Progenitor cell of endocrine pancreas (in vitro differentiated cells): Measurements from ENCODE around the gene MAP3K20. TPM values are rescaled to one million over a fixed set of nuclear protein-coding genes. Genes with fewer than 3 reads are reported as not detected.

Source experiments
- DNase-seq: peaks from one replicate; pipeline ENCODE4 v3.0.0; 2021; ENCODE audit warnings: low spot score; ENCODE audit not compliant: unreplicated experiment
- H3K27ac Mint-ChIP-seq: 2 replicates; pipeline ENCODE4 v1.8.0; 2021; ENCODE audit warnings: mild to moderate bottlenecking, moderate library complexity, mixed read lengths
- H3K27me3 Mint-ChIP-seq: 2 replicates; pipeline ENCODE4 v1.8.0; 2021; ENCODE audit warnings: mixed read lengths
- H3K36me3 Mint-ChIP-seq: 2 replicates; pipeline ENCODE4 v1.8.0; 2022; ENCODE audit warnings: mixed read lengths; ENCODE audit not compliant: insufficient read depth
- H3K4me1 Mint-ChIP-seq: 2 replicates; pipeline ENCODE4 v1.8.0; 2021; ENCODE audit warnings: low read depth, mixed read lengths
- H3K4me3 Mint-ChIP-seq: 2 replicates; pipeline ENCODE4 v1.8.0; 2021; ENCODE audit warnings: low read depth, mild to moderate bottlenecking, moderate library complexity, mixed read lengths
- H3K9me3 Mint-ChIP-seq: 2 replicates; pipeline ENCODE4 v1.8.0; 2021; ENCODE audit warnings: low read depth, mixed read lengths
- total RNA-seq: library from RNA; stranded (reverse); gene quantifications from 2 replicates; pipeline ENCODE4 v1.2.1, GENCODE V29; 2021
- TF ChIP-seq, protein P1 (sequence below): fragments of 200-600 bp; sonication (generic); IDR thresholded peaks from one replicate; pipeline ENCODE4 v1.5.0; 2021; ENCODE audit warnings: antibody characterized with exemption, mild to moderate bottlenecking; ENCODE audit not compliant: unreplicated experiment

Gene MAP3K20
- total RNA-seq, 1 donor from 2014 or later = 19.0 TPM

DNA sequence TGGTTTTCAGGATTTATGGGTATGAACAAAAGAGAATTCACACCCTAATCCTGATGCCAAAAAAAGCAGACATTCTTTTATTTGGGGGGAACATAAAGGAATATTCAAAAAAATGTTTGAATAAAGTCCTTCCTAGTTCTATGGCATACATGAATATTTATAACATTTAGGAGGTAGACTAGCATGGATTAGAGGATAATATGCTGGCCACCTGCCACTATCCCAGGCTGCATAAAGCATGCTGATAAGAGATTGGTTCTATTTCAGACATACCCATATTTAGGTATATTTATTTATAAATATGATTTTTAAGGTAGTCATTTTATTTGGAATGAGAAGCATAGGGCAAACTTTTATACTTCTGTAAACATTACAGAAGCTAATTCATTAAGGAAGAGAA lies 34.9 kb upstream of the MAP3K20 start:
- DNase-seq = no peak
- Mint-ChIP-seq H3K4me1 (peaks cover 15% of the 10 kb centered on the region), H3K4me3 (no peak overlapping the region), H3K27me3 (peaks cover 3% of the 10 kb centered on the region), H3K27ac (no peak overlapping the region), H3K9me3 (no peaks in the 10 kb centered on the region), H3K36me3 (peaks cover 3% of the 10 kb centered on the region)
- TF ChIP-seq, protein P1, sequence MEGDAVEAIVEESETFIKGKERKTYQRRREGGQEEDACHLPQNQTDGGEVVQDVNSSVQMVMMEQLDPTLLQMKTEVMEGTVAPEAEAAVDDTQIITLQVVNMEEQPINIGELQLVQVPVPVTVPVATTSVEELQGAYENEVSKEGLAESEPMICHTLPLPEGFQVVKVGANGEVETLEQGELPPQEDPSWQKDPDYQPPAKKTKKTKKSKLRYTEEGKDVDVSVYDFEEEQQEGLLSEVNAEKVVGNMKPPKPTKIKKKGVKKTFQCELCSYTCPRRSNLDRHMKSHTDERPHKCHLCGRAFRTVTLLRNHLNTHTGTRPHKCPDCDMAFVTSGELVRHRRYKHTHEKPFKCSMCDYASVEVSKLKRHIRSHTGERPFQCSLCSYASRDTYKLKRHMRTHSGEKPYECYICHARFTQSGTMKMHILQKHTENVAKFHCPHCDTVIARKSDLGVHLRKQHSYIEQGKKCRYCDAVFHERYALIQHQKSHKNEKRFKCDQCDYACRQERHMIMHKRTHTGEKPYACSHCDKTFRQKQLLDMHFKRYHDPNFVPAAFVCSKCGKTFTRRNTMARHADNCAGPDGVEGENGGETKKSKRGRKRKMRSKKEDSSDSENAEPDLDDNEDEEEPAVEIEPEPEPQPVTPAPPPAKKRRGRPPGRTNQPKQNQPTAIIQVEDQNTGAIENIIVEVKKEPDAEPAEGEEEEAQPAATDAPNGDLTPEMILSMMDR = no peak

DNA sequence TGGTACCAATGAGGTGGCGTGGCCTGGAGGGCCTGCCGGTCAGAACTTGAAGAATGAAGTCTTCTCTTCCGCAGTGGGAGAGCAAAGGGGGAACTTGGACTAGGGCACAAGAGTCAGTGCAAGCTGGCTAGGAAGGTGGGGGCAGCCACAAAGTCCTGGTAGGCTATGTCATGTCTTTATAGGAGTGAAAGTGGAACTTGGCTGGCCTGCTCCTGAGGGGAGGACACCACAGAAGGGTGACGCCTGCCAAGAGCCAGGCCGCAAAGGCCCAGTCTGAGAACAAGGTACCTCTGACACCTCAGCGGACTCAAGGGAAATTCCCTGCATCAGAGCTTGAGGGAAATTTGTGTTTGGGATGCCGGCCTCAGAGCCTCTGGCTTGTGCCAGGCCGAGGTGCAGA lies 32.2 kb upstream of the MAP3K20 start:
- H3K9me3 Mint-ChIP-seq = no peaks in the 10 kb centered on the region
- peaks cover 3% of the 10 kb centered on the region for H3K36me3 Mint-ChIP-seq
- TF ChIP-seq, protein P1 = no peak
- peaks cover 3% of the 10 kb centered on the region for H3K27me3 Mint-ChIP-seq
- no peak overlapping the region for H3K4me3 Mint-ChIP-seq
- peaks cover 5% of the 10 kb centered on the region for H3K4me1 Mint-ChIP-seq
- H3K27ac Mint-ChIP-seq = no peak overlapping the region
- no peak for DNase-seq

DNA sequence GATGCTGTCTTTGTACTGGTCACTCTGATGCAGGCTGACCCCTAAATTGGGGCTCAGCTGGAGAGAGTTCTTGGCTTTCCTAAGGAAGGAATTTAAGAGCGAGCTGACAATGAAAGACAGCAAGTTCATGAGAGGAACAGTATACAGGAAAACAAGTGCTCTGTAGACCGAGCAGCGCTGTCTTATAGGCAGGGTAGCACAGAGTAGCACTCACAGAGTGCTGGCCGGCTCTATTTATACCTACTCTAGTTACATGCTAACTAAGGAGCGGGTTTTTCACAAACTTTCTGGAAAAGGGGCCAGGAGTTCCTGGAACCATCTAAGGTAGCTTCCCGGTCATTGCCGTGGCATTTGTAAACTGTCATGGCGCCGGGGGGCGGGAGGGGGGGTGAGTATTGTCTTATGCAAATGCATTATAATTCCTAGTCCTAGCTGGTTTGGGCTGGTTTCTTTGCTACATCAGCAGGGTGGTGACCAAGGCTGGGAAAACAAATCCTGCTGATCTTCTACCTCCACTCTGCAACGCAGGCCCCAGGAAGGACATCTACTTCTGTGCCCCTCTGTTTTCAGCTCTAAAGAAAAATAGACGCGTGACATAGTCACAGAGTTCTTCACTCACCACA lies 31.6 kb upstream of the MAP3K20 start:
- peaks cover 6% of the 10 kb centered on the region for H3K4me1 Mint-ChIP-seq
- H3K27me3 Mint-ChIP-seq = peaks cover 3% of the 10 kb centered on the region
- TF ChIP-seq, protein P1 = no peak
- no peak for DNase-seq
- H3K9me3 Mint-ChIP-seq = no peaks in the 10 kb centered on the region
- no peak overlapping the region for H3K4me3 Mint-ChIP-seq
- H3K36me3 Mint-ChIP-seq = peaks cover 4% of the 10 kb centered on the region
- no peak overlapping the region for H3K27ac Mint-ChIP-seq

DNA sequence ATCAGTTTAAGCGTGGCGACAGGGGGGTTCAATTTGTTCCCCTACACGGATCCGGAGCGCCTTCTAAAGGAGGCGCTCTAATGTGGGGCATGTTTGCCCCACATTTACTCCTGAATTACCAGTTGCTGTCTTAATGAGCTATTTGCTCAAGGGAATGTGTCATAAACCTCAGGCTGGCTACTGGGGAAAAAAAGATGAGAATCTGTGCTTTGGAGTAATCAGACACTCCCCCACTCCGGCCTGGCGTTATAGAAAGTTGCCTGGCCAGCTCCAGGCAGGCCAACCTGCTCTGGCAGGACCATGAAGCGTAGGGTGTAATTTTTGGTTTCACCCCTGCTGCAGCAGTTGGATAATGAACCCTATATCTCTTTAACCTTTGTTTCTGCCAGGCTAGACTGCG lies 31.0 kb upstream of the MAP3K20 start:
- no peak overlapping the region for H3K27ac Mint-ChIP-seq
- TF ChIP-seq, protein P1 = no peak
- H3K9me3 Mint-ChIP-seq = no peaks in the 10 kb centered on the region
- H3K4me3 Mint-ChIP-seq = no peak overlapping the region
- H3K27me3 Mint-ChIP-seq = peaks cover 3% of the 10 kb centered on the region
- H3K4me1 Mint-ChIP-seq = peaks cover 10% of the 10 kb centered on the region
- DNase-seq = no peak
- H3K36me3 Mint-ChIP-seq = peaks cover 1% of the 10 kb centered on the region

DNA sequence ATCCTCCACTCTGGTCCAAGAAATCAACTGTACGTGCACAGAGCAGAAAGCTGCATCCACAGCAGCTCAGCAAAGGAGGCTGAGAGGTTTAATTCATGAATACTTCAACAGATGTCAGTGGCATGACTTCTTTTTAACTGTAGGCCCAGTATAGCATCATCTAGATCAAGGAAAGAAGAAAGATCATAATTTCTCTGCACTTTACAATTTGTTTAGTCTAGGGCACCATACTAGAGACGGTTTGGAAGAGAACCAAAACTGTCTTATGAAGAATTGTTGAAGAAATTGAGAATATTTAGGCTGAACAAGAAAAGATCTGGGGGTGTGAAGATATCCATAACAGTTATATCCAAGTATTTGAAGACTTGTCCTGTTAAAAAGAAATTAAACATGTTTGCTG lies 30.5 kb upstream of the MAP3K20 start:
- no peak overlapping the region for H3K27ac Mint-ChIP-seq
- TF ChIP-seq, protein P1 = no peak
- DNase-seq = no peak

More for the DNA sequence above, 30.5 kb upstream of the MAP3K20 start:
- H3K4me1 Mint-ChIP-seq = peaks cover 15% of the 10 kb centered on the region
- peaks cover 1% of the 10 kb centered on the region for H3K36me3 Mint-ChIP-seq
- no peaks in the 10 kb centered on the region for H3K9me3 Mint-ChIP-seq
- H3K4me3 Mint-ChIP-seq = no peak overlapping the region
- peaks cover 3% of the 10 kb centered on the region for H3K27me3 Mint-ChIP-seq
